DOHH2 (cell line): ENCODE measurements around the gene SCD5.

ENCODE experiments used
- EZH2phosphoT487 ChIP-seq: fragments of 200-600 bp; sonication (generic); IDR thresholded peaks from 2 replicates; pipeline ENCODE4 v1.6.1; 2017; ENCODE audit warnings: borderline replicate concordance, mild to moderate bottlenecking, antibody characterized with exemption, low read length, moderate library complexity, mixed read lengths
- TF ChIP-seq, protein P1 (sequence below): fragments of 200-600 bp; sonication (generic); IDR thresholded peaks from one replicate; pipeline ENCODE4 v1.5.1; 2014; ENCODE audit warnings: antibody characterized with exemption, mild to moderate bottlenecking, low read depth, low read length; ENCODE audit not compliant: poor library complexity, severe bottlenecking

DNA sequence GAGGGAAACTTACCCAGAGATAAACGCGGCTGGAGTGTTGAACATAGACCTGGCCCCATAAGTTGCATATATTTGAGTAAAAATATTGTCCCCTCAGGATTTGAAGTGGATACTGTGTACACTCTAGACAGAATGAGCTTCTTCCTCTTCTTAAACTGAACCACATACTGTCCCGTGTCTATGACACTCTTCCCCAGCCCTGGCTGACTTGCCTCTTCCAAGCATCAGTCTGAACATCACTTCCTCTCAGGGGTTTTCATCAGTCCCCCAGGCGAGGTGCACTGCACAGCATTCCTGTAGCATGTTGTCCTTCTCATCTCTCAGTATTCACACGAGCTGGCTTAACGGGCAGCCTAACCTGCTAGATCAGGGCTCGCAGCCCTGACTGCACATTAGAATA is 156.3 kb downstream of the SCD5 start:
- TF ChIP-seq EZH2phosphoT487 = no peak
- TF ChIP-seq, protein P1, sequence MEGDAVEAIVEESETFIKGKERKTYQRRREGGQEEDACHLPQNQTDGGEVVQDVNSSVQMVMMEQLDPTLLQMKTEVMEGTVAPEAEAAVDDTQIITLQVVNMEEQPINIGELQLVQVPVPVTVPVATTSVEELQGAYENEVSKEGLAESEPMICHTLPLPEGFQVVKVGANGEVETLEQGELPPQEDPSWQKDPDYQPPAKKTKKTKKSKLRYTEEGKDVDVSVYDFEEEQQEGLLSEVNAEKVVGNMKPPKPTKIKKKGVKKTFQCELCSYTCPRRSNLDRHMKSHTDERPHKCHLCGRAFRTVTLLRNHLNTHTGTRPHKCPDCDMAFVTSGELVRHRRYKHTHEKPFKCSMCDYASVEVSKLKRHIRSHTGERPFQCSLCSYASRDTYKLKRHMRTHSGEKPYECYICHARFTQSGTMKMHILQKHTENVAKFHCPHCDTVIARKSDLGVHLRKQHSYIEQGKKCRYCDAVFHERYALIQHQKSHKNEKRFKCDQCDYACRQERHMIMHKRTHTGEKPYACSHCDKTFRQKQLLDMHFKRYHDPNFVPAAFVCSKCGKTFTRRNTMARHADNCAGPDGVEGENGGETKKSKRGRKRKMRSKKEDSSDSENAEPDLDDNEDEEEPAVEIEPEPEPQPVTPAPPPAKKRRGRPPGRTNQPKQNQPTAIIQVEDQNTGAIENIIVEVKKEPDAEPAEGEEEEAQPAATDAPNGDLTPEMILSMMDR = no peak
